Gastroesophageal sphincter (tissue), 4 donors: ENCODE measurements around the gene MAL. TPM values are rescaled to one million over a fixed set of nuclear protein-coding genes. Genes with fewer than 3 reads are reported as not detected.

Experiments
- ATAC-seq: fragments of 150-250 bp; one replicate; pipeline ENCODE4 v1.9.1; 2016; ENCODE audit warnings: mild to moderate bottlenecking, moderate library complexity
- H3K27ac ChIP-seq, 4 donors: fragments of 200-600 bp; sonication (generic) in 3 of 4; 1 replicate in 3 of 4; 2 replicates in 1 of 4; pipeline ENCODE4 v1.5.1; 2016 to 2019
- H3K27me3 ChIP-seq: fragments of 200-600 bp; sonication (generic); one replicate; pipeline ENCODE4 v1.5.1; 2019
- H3K36me3 ChIP-seq, 2 donors: fragments of 200-600 bp; sonication (generic); one replicate each; pipeline ENCODE4 v1.5.1; 2019; ENCODE audit warnings: control low read depth in 1 of 2
- H3K4me1 ChIP-seq, 3 donors: fragments of 200-600 bp; sonication (generic); 1 replicate in 2 of 3; 2 replicates in 1 of 3; pipeline ENCODE4 v1.5.1; 2016 to 2019; ENCODE audit warnings: control low read depth in 2 of 3
- H3K4me3 ChIP-seq, 2 donors: fragments of 200-600 bp; sonication (generic); one replicate each; pipeline ENCODE4 v1.5.1; 2019; ENCODE audit warnings: mild to moderate bottlenecking in 1 of 2, moderate library complexity in 1 of 2
- H3K9me3 ChIP-seq, 3 donors: fragments of 200-600 bp; sonication (generic); one replicate each; pipeline ENCODE4 v1.5.1; 2017 to 2019; ENCODE audit warnings: control low read depth in 2 of 3
- EP300 ChIP-seq: sonication (generic); formaldehyde crosslinking; IDR thresholded peaks from one replicate; pipeline ENCODE4 v1.6.1; 2017; ENCODE audit warnings: antibody characterized with exemption, mild to moderate bottlenecking
- POLR2A ChIP-seq, 2 donors: fragments of 450-650 bp; IDR thresholded peaks; one replicate each; pipeline ENCODE4 v1.6.1; 2017; ENCODE audit warnings: antibody characterized with exemption in 2 of 2, mild to moderate bottlenecking in 2 of 2, moderate library complexity in 1 of 2
- POLR2AphosphoS5 ChIP-seq: sonication (generic); formaldehyde crosslinking; IDR thresholded peaks from one replicate; pipeline ENCODE4 v1.6.1; 2017; ENCODE audit warnings: antibody characterized with exemption
- WGBS, 2 donors: methylation state at CpG; one replicate each; pipeline ENCODE4 v1.1.5; 2018; ENCODE audit warnings: low coverage in 1 of 2; 5-methylcytosine and 5-hydroxymethylcytosine counted together
- total RNA-seq, 4 donors: library from RNA; depleted of rRNA; stranded (reverse); fragments of >200 nt; gene quantifications; one replicate each; pipeline ENCODE4 v1.1.0, GENCODE V29; 2016
- TF ChIP-seq, protein P1 (sequence below), 4 experiments: fragments of 200-600 bp in 2 of 4; fragments of 450-650 bp in 2 of 4; sonication (generic) in 1 of 4; IDR thresholded peaks; one replicate each; pipeline ENCODE4 v1.5.1; 2017 to 2019; ENCODE audit warnings: antibody characterized with exemption in 4 of 4, mild to moderate bottlenecking in 2 of 4, moderate library complexity in 2 of 4

The MAL gene
- total RNA-seq, 4 donors from 2014 or later = 21.3 to 39.8 (median 32.0) TPM

DNA sequence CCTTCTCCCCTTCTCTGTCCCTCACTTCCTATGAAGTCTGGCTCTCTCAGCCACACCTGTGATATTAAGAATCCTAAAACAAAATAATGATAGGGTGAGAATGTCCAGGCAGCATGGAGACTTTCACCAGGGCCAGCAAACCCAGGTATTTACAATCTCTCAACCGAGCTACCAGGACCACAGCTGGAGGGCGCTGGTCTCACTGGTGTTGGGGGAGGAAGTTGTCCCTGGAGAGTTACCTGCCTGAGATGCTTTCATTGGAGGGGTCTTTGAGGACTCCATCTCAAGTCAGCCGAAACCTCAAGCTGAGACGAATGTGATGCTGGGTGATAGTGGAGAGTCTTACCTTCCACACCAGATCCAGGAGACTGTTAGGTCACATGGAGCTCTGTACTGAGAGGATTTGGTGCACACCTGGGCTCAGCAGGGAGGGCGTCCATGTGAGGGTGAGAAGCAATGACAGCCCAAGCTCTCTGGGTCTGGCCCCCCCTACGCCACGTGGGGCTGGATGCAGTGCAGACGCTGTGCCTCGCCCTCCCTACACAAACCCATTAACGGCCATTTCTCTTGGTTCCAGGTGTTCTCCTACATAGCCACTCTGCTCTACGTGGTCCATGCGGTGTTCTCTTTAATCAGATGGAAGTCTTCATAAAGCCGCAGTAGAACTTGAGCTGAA, 27.4 kb downstream of the MAL start:
- TF ChIP-seq, protein P1, sequence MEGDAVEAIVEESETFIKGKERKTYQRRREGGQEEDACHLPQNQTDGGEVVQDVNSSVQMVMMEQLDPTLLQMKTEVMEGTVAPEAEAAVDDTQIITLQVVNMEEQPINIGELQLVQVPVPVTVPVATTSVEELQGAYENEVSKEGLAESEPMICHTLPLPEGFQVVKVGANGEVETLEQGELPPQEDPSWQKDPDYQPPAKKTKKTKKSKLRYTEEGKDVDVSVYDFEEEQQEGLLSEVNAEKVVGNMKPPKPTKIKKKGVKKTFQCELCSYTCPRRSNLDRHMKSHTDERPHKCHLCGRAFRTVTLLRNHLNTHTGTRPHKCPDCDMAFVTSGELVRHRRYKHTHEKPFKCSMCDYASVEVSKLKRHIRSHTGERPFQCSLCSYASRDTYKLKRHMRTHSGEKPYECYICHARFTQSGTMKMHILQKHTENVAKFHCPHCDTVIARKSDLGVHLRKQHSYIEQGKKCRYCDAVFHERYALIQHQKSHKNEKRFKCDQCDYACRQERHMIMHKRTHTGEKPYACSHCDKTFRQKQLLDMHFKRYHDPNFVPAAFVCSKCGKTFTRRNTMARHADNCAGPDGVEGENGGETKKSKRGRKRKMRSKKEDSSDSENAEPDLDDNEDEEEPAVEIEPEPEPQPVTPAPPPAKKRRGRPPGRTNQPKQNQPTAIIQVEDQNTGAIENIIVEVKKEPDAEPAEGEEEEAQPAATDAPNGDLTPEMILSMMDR (IDR thresholded peaks at IDR 0.05) = no peak
- no peak for TF ChIP-seq EP300
- no peak for TF ChIP-seq POLR2AphosphoS5
- no peak for TF ChIP-seq POLR2A (IDR thresholded peaks at IDR 0.05)
- Histone ChIP-seq H3K36me3 (no peaks in the 10 kb centered on the region), H3K9me3 (no peaks in the 10 kb centered on the region), H3K27ac (no peak overlapping the region), H3K27me3 (peaks cover 61% of the 10 kb centered on the region), H3K4me3 (no peak overlapping the region), H3K4me1 (no peaks in the 10 kb centered on the region)
- WGBS, 2 donors = 87 to 94% methylated on average over 3 to 4 of the region's 13 CpGs
- ATAC-seq = no peak

DNA sequence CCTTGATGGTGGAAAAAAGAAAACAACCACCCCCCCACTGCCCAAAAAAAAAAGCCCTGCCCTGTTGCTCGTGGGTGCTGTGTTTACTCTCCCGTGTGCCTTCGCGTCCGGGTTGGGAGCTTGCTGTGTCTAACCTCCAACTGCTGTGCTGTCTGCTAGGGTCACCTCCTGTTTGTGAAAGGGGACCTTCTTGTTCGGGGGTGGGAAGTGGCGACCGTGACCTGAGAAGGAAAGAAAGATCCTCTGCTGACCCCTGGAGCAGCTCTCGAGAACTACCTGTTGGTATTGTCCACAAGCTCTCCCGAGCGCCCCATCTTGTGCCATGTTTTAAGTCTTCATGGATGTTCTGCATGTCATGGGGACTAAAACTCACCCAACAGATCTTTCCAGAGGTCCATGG, 28.0 kb downstream of the MAL start:
- WGBS, 2 donors = 24 to 55% methylated on average over 3 to 11 of the region's 11 CpGs
- TF ChIP-seq, protein P1 (IDR thresholded peaks at IDR 0.05) = peak in 3 of 4 experiments; percentile 9 to 48 (median 14)
- TF ChIP-seq POLR2A (IDR thresholded peaks at IDR 0.05) = no peak
- Histone ChIP-seq H3K4me3 (no peak overlapping the region), H3K36me3 (no peaks in the 10 kb centered on the region), H3K27ac (no peak overlapping the region), H3K4me1 (no peaks in the 10 kb centered on the region), H3K9me3 (no peaks in the 10 kb centered on the region), H3K27me3 (peaks cover 61% of the 10 kb centered on the region)
- ATAC-seq = no peak

DNA sequence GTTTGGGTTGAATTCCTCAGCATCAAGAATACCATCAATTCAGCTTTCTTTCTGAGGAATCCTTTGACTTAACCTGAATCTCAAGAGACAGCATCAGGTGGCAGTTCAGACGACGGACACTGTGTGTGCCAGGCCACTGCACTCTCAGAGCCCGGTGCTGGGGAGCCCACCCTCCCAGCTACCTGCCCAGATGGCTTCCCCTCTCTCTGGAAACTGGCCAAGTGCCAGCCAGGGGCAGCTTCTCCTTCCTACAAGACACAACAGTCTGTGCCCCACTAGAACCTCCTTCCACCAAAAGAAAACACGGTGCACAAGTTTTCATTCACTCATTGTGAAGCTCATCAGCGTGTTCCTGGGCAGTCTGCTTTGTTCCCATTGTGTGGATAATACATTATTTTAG, 28.5 kb downstream of the MAL start:
- H3K27ac ChIP-seq = no peak overlapping the region
- no peak overlapping the region for H3K4me3 ChIP-seq
- TF ChIP-seq POLR2A (IDR thresholded peaks at IDR 0.05) = no peak
- TF ChIP-seq, protein P1 (IDR thresholded peaks at IDR 0.05) = no peak
- TF ChIP-seq POLR2AphosphoS5 = no peak
- no peak for TF ChIP-seq EP300
- no peaks in the 10 kb centered on the region for H3K36me3 ChIP-seq
- WGBS, 2 donors = 20 to 58% methylated on average over 1 to 2 of the region's 5 CpGs
- peaks cover 61% of the 10 kb centered on the region for H3K27me3 ChIP-seq
- no peaks in the 10 kb centered on the region for H3K9me3 ChIP-seq
- H3K4me1 ChIP-seq = no peaks in the 10 kb centered on the region
- no peak for ATAC-seq

DNA sequence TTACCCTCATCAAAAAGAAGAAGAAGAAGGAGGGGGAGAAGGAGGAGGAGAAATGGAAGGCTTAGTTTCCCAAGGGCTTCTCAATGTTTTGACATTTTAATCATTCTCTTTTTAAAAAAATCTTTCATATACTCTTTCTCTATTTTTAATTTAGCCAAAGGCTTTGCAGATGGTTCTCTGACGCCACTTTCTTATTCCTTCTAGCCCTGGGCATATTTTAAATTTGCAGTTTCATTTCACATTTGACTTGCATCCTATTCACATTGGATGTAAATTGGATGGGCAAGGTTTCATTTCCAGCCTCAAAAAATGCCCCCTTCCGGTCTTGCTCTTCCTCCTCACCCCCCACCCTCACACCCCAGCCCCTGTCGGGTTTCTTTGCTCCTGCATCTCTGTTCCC, 29.8 kb downstream of the MAL start:
- no peak for TF ChIP-seq EP300
- no peak for TF ChIP-seq POLR2A (IDR thresholded peaks at IDR 0.05)
- TF ChIP-seq POLR2AphosphoS5 = no peak
- TF ChIP-seq, protein P1 (IDR thresholded peaks at IDR 0.05) = no peak
- WGBS, 2 donors = 57 to 63% methylated on average over 1 to 3 of the region's 3 CpGs
- H3K36me3 ChIP-seq = no peaks in the 10 kb centered on the region
- no peak overlapping the region for H3K4me3 ChIP-seq
- no peaks in the 10 kb centered on the region for H3K9me3 ChIP-seq
- no peaks in the 10 kb centered on the region for H3K4me1 ChIP-seq
- no peak for ATAC-seq
- no peak overlapping the region for H3K27ac ChIP-seq
- peaks cover 63% of the 10 kb centered on the region for H3K27me3 ChIP-seq

DNA sequence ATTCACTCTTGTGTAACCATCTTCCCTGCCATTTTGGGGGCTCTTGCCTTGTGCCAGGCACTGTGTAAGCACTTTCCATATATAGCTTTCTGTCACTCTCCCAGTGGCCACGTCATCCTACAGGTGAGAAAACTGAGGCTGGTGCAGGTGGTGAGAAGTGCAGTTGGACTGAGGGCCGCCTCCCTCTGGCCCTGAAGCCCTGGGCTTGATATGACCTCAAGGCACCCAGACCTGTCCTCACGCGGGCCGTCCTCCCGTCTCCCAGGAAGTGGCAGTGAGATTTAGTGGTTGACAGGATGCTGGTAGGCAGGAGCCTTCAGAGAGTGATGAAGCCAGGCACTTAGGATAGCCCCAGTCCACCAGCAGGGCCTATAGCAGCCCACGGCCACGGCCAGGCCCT, 30.5 kb downstream of the MAL start:
- WGBS, 2 donors = 100% methylated on average over 2 of the region's 8 CpGs; no CpG with 5 or more reads in 1 of the 2 donors

More for the DNA sequence above, 30.5 kb downstream of the MAL start:
- Histone ChIP-seq H3K36me3 (no peaks in the 10 kb centered on the region), H3K4me1 (no peaks in the 10 kb centered on the region), H3K4me3 (no peak overlapping the region), H3K9me3 (no peaks in the 10 kb centered on the region), H3K27me3 (peaks cover 63% of the 10 kb centered on the region), H3K27ac (peak overlapping the region in 3 of 4 donors; percentile 17 to 38 (median 33))
- TF ChIP-seq EP300 (no peak), POLR2A (IDR thresholded peaks at IDR 0.05) (no peak), POLR2AphosphoS5 (no peak)
- TF ChIP-seq, protein P1 (IDR thresholded peaks at IDR 0.05) = no peak
- no peak for ATAC-seq
